K562 (cell line): ENCODE data around the gene HTR3C. TPM values are rescaled to one million over a fixed set of nuclear protein-coding genes. Genes with fewer than 3 reads are reported as not detected.
A peak's percentile ranks its signal among the peaks of the same experiment; 100 is the strongest.

ENCODE experiments used
- CHD4 ChIP-seq: fragments of 200-600 bp; sonication (generic); IDR thresholded peaks from 3 replicates; pipeline ENCODE4 v1.6.1; 2012; ENCODE audit warnings: low read depth, mild to moderate bottlenecking, mixed read lengths, low read length, inconsistent platforms; ENCODE audit not compliant: insufficient read depth, insufficient replicate concordance, poor library complexity, severe bottlenecking
- NEUROD1 ChIP-seq: fragments of 150-350 bp; IDR thresholded peaks from 2 replicates; pipeline ENCODE4 v1.6.1; 2014; ENCODE audit warnings: borderline replicate concordance, low read length, low read depth; ENCODE audit not compliant: partially characterized antibody
- POLR2AphosphoS2 ChIP-seq: IDR thresholded peaks from 2 replicates; pipeline ENCODE4 v1.6.1; 2012; ENCODE audit warnings: low read length, improper control_type of control experiment
- PRMT5 ChIP-seq: sonication (generic); formaldehyde crosslinking; IDR thresholded peaks from 2 replicates; pipeline ENCODE4 v1.5.0; 2020; ENCODE audit warnings: missing genetic modification reagents
- SMARCA4 ChIP-seq: fragments of 450-650 bp; IDR thresholded peaks from 2 replicates; pipeline ENCODE4 v1.6.1; 2016
- TAF9B ChIP-seq: fragments of 450-650 bp; IDR thresholded peaks from 2 replicates; pipeline ENCODE4 v1.6.1; 2018; ENCODE audit warnings: mild to moderate bottlenecking; ENCODE audit not compliant: partially characterized antibody
- polyA plus RNA-seq, 8 experiments: library from polyadenylated mRNA; depleted of rRNA in 4 of 8; stranded (reverse) in 5 of 8; unstranded in 3 of 8; fragments of >200 nt; fragmentation: Nextera tagmentation in 2 of 8; fragmentation: Illumina TruSeq in 1 of 8; extraction: Ambion mirVana in 2 of 8; extraction: Trizol in 1 of 8; gene quantifications; 2 replicates each; pipeline versions ENCODE4 v1.2.1 to v1.2.3, GENCODE V29; 2011 to 2014; ENCODE audit warnings: inconsistent platforms in 1 of 8, missing spikeins in 1 of 8
- total RNA-seq, 7 experiments: library from RNA; depleted of rRNA in 6 of 7; stranded (reverse); fragments of >200 nt in 6 of 7; fragmentation: Illumina TruSeq in 2 of 7; extraction: Trizol in 2 of 7; gene quantifications; 2 replicates each; pipeline versions ENCODE4 v1.2.1 to v1.2.3, GENCODE V29; 2011 to 2021; ENCODE audit warnings: low replicate concordance in 1 of 7
- TF ChIP-seq, protein P1 (sequence below): fragments of 450-650 bp; IDR thresholded peaks from 2 replicates; pipeline ENCODE4 v1.6.1; 2018; ENCODE audit not compliant: partially characterized antibody
- TF ChIP-seq, protein P2 (sequence below): fragments of 450-650 bp; IDR thresholded peaks from 2 replicates; pipeline ENCODE4 v1.6.1; 2016; ENCODE audit warnings: mild to moderate bottlenecking
- TF ChIP-seq, protein P3 (sequence below): fragments of 200-600 bp; sonication (generic); IDR thresholded peaks from one replicate; pipeline ENCODE4 v1.6.1; 2012; ENCODE audit warnings: mild to moderate bottlenecking, low read depth, low read length, inconsistent platforms

The HTR3C gene
- total and polyA plus RNA-seq, 9 of the 15 experiments (the other 6 are each of a cell fraction or from before 2014, with no cell fraction given), result 0.04 to 0.06 TPM; not detected in 7

DNA sequence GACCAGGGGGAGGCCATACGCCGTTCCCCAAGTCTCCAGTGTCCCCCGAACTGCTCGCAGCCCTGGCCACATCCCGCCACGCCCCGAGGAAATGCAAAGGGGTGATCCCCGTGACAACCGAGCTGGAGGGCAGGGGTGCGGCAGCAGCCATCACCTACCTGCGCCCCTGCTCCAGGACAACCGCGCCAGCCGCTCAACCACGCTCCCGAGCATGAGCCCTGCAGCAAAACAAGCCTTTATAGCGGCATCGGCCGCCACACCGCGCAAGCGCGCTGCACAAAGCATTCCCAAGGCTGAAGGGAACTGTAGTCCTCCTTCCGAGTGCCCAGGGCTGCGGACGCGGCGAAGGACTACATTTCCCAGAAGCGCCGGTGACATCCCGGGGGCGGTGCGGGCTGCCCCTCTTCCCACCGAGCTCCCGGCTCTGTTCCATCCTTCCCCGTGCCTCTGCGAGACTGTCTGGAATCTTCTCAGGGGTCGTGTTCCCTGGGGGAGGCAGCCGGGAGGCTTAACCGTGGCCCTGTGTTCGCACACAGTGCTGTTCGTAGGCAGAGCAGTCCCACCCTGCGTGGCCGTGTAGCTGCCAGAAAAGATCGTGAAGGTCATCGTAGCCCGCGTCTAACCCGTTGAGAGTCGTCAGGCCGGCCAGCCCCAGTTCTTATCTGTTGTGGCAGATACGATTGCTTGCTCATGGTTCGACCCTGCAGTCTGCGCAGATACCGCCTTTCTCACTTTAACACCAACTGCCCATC is 35.0 kb upstream of the HTR3C start, which contains the start of gene ABCC5 (continued):
- TF ChIP-seq, protein P1, sequence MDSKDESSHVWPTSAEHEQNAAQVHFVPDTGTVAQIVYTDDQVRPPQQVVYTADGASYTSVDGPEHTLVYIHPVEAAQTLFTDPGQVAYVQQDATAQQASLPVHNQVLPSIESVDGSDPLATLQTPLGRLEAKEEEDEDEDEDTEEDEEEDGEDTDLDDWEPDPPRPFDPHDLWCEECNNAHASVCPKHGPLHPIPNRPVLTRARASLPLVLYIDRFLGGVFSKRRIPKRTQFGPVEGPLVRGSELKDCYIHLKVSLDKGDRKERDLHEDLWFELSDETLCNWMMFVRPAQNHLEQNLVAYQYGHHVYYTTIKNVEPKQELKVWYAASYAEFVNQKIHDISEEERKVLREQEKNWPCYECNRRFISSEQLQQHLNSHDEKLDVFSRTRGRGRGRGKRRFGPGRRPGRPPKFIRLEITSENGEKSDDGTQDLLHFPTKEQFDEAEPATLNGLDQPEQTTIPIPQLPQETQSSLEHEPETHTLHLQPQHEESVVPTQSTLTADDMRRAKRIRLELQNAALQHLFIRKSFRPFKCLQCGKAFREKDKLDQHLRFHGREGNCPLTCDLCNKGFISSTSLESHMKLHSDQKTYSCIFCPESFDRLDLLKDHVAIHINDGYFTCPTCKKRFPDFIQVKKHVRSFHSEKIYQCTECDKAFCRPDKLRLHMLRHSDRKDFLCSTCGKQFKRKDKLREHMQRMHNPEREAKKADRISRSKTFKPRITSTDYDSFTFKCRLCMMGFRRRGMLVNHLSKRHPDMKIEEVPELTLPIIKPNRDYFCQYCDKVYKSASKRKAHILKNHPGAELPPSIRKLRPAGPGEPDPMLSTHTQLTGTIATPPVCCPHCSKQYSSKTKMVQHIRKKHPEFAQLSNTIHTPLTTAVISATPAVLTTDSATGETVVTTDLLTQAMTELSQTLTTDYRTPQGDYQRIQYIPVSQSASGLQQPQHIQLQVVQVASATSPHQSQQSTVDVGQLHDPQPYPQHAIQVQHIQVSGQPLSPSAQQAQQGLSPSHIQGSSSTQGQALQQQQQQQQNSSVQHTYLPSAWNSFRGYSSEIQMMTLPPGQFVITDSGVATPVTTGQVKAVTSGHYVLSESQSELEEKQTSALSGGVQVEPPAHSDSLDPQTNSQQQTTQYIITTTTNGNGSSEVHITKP, result peak; percentile 42
- TF ChIP-seq TAF9B, result no peak
- TF ChIP-seq, protein P2, sequence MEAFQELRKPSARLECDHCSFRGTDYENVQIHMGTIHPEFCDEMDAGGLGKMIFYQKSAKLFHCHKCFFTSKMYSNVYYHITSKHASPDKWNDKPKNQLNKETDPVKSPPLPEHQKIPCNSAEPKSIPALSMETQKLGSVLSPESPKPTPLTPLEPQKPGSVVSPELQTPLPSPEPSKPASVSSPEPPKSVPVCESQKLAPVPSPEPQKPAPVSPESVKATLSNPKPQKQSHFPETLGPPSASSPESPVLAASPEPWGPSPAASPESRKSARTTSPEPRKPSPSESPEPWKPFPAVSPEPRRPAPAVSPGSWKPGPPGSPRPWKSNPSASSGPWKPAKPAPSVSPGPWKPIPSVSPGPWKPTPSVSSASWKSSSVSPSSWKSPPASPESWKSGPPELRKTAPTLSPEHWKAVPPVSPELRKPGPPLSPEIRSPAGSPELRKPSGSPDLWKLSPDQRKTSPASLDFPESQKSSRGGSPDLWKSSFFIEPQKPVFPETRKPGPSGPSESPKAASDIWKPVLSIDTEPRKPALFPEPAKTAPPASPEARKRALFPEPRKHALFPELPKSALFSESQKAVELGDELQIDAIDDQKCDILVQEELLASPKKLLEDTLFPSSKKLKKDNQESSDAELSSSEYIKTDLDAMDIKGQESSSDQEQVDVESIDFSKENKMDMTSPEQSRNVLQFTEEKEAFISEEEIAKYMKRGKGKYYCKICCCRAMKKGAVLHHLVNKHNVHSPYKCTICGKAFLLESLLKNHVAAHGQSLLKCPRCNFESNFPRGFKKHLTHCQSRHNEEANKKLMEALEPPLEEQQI, result 0 out of 2 replicates have a peak, but pooled peaks have one; percentile 7
- TF ChIP-seq CHD4, result no peak
- TF ChIP-seq PRMT5, result no peak
- no peak for TF ChIP-seq POLR2AphosphoS2
- TF ChIP-seq, protein P3, sequence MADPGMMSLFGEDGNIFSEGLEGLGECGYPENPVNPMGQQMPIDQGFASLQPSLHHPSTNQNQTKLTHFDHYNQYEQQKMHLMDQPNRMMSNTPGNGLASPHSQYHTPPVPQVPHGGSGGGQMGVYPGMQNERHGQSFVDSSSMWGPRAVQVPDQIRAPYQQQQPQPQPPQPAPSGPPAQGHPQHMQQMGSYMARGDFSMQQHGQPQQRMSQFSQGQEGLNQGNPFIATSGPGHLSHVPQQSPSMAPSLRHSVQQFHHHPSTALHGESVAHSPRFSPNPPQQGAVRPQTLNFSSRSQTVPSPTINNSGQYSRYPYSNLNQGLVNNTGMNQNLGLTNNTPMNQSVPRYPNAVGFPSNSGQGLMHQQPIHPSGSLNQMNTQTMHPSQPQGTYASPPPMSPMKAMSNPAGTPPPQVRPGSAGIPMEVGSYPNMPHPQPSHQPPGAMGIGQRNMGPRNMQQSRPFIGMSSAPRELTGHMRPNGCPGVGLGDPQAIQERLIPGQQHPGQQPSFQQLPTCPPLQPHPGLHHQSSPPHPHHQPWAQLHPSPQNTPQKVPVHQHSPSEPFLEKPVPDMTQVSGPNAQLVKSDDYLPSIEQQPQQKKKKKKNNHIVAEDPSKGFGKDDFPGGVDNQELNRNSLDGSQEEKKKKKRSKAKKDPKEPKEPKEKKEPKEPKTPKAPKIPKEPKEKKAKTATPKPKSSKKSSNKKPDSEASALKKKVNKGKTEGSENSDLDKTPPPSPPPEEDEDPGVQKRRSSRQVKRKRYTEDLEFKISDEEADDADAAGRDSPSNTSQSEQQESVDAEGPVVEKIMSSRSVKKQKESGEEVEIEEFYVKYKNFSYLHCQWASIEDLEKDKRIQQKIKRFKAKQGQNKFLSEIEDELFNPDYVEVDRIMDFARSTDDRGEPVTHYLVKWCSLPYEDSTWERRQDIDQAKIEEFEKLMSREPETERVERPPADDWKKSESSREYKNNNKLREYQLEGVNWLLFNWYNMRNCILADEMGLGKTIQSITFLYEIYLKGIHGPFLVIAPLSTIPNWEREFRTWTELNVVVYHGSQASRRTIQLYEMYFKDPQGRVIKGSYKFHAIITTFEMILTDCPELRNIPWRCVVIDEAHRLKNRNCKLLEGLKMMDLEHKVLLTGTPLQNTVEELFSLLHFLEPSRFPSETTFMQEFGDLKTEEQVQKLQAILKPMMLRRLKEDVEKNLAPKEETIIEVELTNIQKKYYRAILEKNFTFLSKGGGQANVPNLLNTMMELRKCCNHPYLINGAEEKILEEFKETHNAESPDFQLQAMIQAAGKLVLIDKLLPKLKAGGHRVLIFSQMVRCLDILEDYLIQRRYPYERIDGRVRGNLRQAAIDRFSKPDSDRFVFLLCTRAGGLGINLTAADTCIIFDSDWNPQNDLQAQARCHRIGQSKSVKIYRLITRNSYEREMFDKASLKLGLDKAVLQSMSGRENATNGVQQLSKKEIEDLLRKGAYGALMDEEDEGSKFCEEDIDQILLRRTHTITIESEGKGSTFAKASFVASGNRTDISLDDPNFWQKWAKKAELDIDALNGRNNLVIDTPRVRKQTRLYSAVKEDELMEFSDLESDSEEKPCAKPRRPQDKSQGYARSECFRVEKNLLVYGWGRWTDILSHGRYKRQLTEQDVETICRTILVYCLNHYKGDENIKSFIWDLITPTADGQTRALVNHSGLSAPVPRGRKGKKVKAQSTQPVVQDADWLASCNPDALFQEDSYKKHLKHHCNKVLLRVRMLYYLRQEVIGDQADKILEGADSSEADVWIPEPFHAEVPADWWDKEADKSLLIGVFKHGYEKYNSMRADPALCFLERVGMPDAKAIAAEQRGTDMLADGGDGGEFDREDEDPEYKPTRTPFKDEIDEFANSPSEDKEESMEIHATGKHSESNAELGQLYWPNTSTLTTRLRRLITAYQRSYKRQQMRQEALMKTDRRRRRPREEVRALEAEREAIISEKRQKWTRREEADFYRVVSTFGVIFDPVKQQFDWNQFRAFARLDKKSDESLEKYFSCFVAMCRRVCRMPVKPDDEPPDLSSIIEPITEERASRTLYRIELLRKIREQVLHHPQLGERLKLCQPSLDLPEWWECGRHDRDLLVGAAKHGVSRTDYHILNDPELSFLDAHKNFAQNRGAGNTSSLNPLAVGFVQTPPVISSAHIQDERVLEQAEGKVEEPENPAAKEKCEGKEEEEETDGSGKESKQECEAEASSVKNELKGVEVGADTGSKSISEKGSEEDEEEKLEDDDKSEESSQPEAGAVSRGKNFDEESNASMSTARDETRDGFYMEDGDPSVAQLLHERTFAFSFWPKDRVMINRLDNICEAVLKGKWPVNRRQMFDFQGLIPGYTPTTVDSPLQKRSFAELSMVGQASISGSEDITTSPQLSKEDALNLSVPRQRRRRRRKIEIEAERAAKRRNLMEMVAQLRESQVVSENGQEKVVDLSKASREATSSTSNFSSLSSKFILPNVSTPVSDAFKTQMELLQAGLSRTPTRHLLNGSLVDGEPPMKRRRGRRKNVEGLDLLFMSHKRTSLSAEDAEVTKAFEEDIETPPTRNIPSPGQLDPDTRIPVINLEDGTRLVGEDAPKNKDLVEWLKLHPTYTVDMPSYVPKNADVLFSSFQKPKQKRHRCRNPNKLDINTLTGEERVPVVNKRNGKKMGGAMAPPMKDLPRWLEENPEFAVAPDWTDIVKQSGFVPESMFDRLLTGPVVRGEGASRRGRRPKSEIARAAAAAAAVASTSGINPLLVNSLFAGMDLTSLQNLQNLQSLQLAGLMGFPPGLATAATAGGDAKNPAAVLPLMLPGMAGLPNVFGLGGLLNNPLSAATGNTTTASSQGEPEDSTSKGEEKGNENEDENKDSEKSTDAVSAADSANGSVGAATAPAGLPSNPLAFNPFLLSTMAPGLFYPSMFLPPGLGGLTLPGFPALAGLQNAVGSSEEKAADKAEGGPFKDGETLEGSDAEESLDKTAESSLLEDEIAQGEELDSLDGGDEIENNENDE, result no peak
- peak; percentile 93 for TF ChIP-seq SMARCA4
- peak; percentile 34 for TF ChIP-seq NEUROD1
